HG02623 (cell line): Measurements from ENCODE around the gene KRTAP1-3.
"Not testable (repeated sequence)": the region's sequence is repeated elsewhere in the genome, so short reads cannot be mapped to it uniquely, and the experiment has no call there.

Source experiments
- ATAC-seq: cut with Tn5 transposase; IDR thresholded peaks from one replicate; pipeline ENCODE4 v1.9.1; 2021; ENCODE audit warnings: moderate library complexity; ENCODE audit not compliant: unreplicated experiment

Gene KRTAP1-3

DNA sequence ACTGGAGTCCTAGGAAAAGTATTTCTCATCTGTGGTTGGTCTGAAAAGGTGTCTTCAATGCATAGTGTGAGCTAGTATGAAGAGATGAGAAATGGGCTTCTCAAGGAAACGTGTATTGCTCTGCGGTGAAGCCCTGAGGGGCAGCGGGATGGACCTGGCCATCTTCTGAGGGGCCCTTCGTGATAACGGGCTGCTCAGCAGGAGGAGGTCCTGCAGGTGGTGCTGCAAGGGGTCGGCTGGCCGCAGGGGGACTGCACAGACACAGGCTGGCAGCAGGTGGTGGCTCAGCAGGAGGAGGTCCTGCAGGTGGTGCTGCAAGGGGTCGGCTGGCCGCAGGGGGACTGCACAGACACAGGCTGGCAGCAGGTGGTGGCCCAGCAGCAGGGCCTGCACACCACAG lies 19.9 kb upstream of the KRTAP1-3 start:
- not testable (repeated sequence) for ATAC-seq

GRCh38 chr17:41054025-41054424 lies 19.4 kb upstream of the KRTAP1-3 start:
- no peak for ATAC-seq

GRCh38 chr17:41052566-41052965 lies 17.9 kb upstream of the KRTAP1-3 start:
- no peak for ATAC-seq

DNA sequence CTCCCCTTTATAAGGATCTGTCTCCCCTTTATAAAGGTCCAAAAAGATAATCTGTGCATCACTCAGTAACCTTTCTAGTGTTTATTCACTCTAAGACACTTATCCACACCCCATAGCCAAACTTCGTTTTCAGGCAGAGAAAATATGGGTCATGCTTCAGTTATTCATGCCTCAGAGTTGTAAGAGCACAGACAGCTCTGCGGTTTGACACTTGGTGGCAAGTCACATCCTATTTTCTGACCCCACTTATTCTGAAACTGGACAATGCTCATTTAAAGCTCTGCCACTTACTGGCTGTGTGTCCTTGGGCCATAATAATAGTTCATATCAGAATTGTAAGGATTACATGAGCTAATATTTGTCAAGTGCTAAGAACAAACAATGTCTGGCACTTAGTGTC lies 14.4 kb upstream of the KRTAP1-3 start:
- ATAC-seq = no peak

GRCh38 chr17:41048441-41048840 lies 13.8 kb upstream of the KRTAP1-3 start:
- ATAC-seq = no peak

- not testable (repeated sequence) for ATAC-seq
Measured at GRCh38 chr17:41046735-41047465, 12.2 kb upstream of the KRTAP1-3 start, which contains the start of gene KRTAP2-1. Gene KRTAP2-1, minus strand, starts transcription at chr17:41047316. Its CDS starts 49 bp downstream, at chr17:41047267.

DNA sequence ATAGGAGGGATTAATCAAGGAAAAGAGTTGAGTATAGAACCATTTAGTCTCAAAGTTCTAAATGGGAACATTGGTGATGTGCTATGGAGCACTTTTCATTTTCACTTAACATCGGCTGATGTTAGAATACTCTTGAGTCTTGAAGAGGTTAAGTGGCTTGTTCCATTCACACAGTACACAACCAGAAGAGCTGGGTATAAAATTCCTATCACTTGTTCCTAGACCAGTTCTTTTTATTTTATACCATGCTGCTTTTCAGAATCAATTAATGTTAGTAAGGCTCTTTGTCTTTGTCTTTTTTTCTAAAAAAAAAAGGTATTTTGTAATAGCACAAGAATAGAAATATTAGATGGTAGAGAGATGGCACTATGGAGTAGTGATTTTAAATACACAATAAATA lies 8.3 kb upstream of the KRTAP1-3 start:
- ATAC-seq = no peak

- ATAC-seq = not testable (repeated sequence)
Measured at GRCh38 chr17:41040783-41041571, 6.3 kb upstream of the KRTAP1-3 start, which contains the start of gene KRTAP1-1. Gene KRTAP1-1, minus strand, starts transcription at chr17:41041450. Its CDS starts 53 bp downstream, at chr17:41041397.

GRCh38 chr17:41037853-41038350 lies 3.2 kb upstream of the KRTAP1-3 start:
- ATAC-seq = no peak

GRCh38 chr17:41029633-41030245 lies 4.9 kb downstream of the KRTAP1-3 start, which contains the start of gene KRTAP1-4:
Gene KRTAP1-4, minus strand, starts transcription at chr17:41030195. Its CDS starts 117 bp downstream, at chr17:41030078.
- no peak for ATAC-seq

GRCh38 chr17:41026715-41027471 lies 7.8 kb downstream of the KRTAP1-3 start, which contains the start of gene KRTAP1-5:
Gene KRTAP1-5, minus strand, starts transcription at chr17:41027208. Its CDS starts 53 bp downstream, at chr17:41027155.
- no peak for ATAC-seq

- ATAC-seq = no peak
Measured at GRCh38 chr17:41024697-41025096, 10.0 kb downstream of the KRTAP1-3 start.

DNA sequence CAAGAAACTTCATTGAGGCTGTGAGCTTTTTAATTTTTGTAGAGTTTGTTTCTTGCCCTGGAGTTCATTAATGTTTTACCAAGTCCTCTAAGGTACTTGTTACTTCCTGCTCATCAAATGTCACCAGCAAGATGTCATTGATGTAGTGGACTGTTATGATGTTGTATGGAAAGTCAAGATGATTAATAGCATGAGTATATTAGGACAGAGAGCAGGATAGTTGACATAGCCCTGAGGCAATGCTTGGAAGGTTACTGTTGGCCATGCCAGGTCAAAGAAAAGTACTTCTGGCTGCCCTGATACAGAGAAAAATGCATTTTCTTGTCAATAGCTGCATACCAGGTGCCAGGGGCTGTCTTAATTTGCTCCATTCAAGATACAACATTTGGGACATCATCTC lies 14.3 kb downstream of the KRTAP1-3 start:
- ATAC-seq = no peak

GRCh38 chr17:41019415-41019814 lies 15.3 kb downstream of the KRTAP1-3 start:
- ATAC-seq = no peak

GRCh38 chr17:41018541-41018940 lies 16.1 kb downstream of the KRTAP1-3 start:
- ATAC-seq = no peak

DNA sequence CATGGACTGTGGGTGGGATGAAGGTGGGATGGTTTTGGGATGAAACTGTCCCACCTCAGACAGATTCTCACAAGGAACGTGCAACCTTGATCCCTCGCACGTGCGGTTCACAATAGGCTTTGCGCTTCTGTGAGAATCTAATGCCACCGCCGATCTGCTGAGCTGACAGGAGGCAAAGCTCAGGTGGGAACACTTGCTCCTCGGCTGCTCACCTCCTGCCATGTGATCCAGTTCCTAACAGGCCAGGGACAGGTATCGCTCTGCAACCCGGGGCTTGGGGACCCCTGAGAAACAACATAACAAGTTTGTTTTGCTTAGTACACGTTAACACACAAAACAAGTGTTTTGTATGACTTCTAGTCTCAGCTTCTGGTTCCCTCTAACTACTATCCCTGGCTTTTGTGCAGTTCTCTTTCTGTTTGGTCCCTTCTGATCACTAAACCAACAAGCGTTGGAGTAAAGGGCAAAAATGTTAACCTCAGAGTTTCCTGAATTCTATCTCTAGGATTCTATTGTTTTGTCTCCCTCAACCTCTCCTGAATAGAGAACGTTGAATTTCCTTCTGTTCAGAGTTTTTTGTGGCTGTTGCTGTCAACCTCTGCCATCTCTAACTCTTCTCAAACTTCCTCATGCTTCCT lies 18.0 kb downstream of the KRTAP1-3 start:
- ATAC-seq = no peak

GRCh38 chr17:41015454-41015853 lies 19.2 kb downstream of the KRTAP1-3 start:
- ATAC-seq = no peak

DNA sequence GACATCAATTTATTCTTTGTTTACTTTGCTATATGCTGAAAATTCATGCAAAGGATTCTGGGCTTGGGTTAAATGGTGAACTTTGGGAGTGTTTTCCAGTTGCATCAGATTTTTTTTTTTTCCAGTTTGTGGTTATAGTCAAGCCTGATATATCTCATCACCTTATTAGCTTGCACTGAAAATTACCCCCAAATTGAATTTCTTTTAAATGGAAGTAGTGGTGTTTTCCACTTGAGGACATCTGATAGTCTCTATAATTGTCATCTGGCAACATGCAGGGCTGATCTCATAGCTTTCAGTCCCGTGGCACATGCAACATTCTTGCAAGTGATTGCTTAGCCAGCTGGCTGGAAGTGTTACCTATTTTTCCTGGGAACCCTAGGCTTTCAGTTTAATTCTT lies 21.1 kb downstream of the KRTAP1-3 start:
- ATAC-seq = no peak

- no peak for ATAC-seq
Measured at GRCh38 chr17:41013181-41013580, 21.5 kb downstream of the KRTAP1-3 start.
